PC-3 (cell line): ENCODE measurements around the gene PRKAR2B. TPM values are rescaled to one million over a fixed set of nuclear protein-coding genes. Genes with fewer than 3 reads are reported as not detected.

Experiments
- ATAC-seq: fragments of 200-7000 bp; cut with Tn5 transposase; 2 replicates; pipeline ENCODE4 v1.9.1; 2020; ENCODE audit warnings: mild to moderate bottlenecking, moderate library complexity
- BruUV-seq: library from RNA; stranded (reverse); fragments of 400-500 nt; replicated peaks from 2 replicates; lab custom pipeline; 2021; lab: Mats Ljungman, UMichigan
- CTCF ChIA-PET: fragments of 300-600 bp; sonication (Branson Sonifier 250); formaldehyde crosslinking; loops from one replicate; lab custom pipeline; 2022; ENCODE audit warnings: antibody characterized with exemption; lab: Charles Lee
- POLR2A ChIA-PET: fragments of 300-600 bp; sonication (Branson Sonifier 250); formaldehyde crosslinking; loops from one replicate; lab custom pipeline; 2022; ENCODE audit warnings: antibody characterized with exemption; ENCODE audit not compliant: unreplicated experiment; lab: Charles Lee
- DNase-seq: peaks from one replicate; pipeline ENCODE4 v3.0.0-alpha.2; 2015
- H2AFZ ChIP-seq: fragments of 300-600 bp; sonication (generic); 2 replicates; pipeline ENCODE4 v1.6.0; 2016; ENCODE audit warnings: antibody characterized with exemption, low read length
- H3F3A ChIP-seq: fragments of 300-600 bp; sonication (generic); one replicate; pipeline ENCODE4 v1.6.0; 2017; ENCODE audit warnings: antibody characterized with exemption, low read length, control low read depth, mild to moderate bottlenecking; ENCODE audit not compliant: unreplicated experiment
- H3K27ac ChIP-seq: fragments of 300-600 bp; sonication (generic); 2 replicates; pipeline ENCODE4 v1.5.1; 2016; ENCODE audit warnings: mild to moderate bottlenecking, low read length
- H3K27me3 ChIP-seq: fragments of 300-600 bp; sonication (generic); 2 replicates; pipeline ENCODE4 v1.6.1; 2016; ENCODE audit warnings: low read length, mixed read lengths
- H3K36me3 ChIP-seq: fragments of 300-600 bp; sonication (generic); 2 replicates; pipeline ENCODE4 v1.6.1; 2016; ENCODE audit warnings: low read depth, mixed run types, low read length, mixed read lengths
- H3K4me1 ChIP-seq: fragments of 300-600 bp; sonication (generic); 2 replicates; pipeline ENCODE4 v1.5.1; 2016; ENCODE audit warnings: low read length; ENCODE audit not compliant: insufficient read depth
- H3K4me2 ChIP-seq: fragments of 300-600 bp; sonication (generic); 2 replicates; pipeline ENCODE4 v1.6.0; 2016; ENCODE audit warnings: low read length
- H3K4me3 ChIP-seq: fragments of 300-600 bp; sonication (generic); 2 replicates; pipeline ENCODE4 v1.5.1; 2016; ENCODE audit warnings: mild to moderate bottlenecking, low read length, mixed read lengths
- H3K79me2 ChIP-seq: fragments of 300-600 bp; sonication (generic); 2 replicates; pipeline ENCODE4 v1.6.1; 2017; ENCODE audit warnings: low read length, mixed read lengths
- H3K9ac ChIP-seq: fragments of 300-600 bp; sonication (generic); 2 replicates; pipeline ENCODE4 v1.6.0; 2016; ENCODE audit warnings: mild to moderate bottlenecking, low read length
- H3K9me2 ChIP-seq: fragments of 300-600 bp; sonication (generic); replicated peaks from 2 replicates; pipeline ENCODE4 v1.6.1; 2016; ENCODE audit warnings: mixed run types, low read length, mixed read lengths
- H3K9me3 ChIP-seq: fragments of 300-600 bp; sonication (generic); 2 replicates; pipeline ENCODE4 v1.6.1; 2016; ENCODE audit warnings: low read length, mixed read lengths
- H4K20me1 ChIP-seq: fragments of 300-600 bp; sonication (generic); 2 replicates; pipeline ENCODE4 v1.6.1; 2016; ENCODE audit warnings: low read length, mixed read lengths
- EZH2 ChIP-seq: fragments of 300-600 bp; sonication (generic); IDR thresholded peaks from one replicate; pipeline ENCODE4 v1.6.1; 2017; ENCODE audit warnings: antibody characterized with exemption, mild to moderate bottlenecking, low read length; ENCODE audit not compliant: unreplicated experiment
- EZH2phosphoT487 ChIP-seq: fragments of 300-600 bp; sonication (generic); IDR thresholded peaks from 2 replicates; pipeline ENCODE4 v1.6.1; 2018; ENCODE audit warnings: mild to moderate bottlenecking, antibody characterized with exemption, low read length, borderline replicate concordance
- intact Hi-C: fragments of 100-400 bp; cut with micrococcal nuclease; formaldehyde crosslinking; loops from 2 replicates; pipeline ENCODE4 v1.9.0; 2023
- total RNA-seq: library from RNA; depleted of rRNA; stranded (reverse); fragments of >200 nt; gene quantifications from 2 replicates; pipeline ENCODE4 v1.2.3, GENCODE V29; 2014
- TF ChIP-seq, protein P1 (sequence below): fragments of 300-600 bp; sonication (generic); conservative IDR thresholded peaks from 2 replicates; pipeline ENCODE4 v1.5.1; 2017; ENCODE audit warnings: antibody characterized with exemption, low read depth, mild to moderate bottlenecking, low read length

PRKAR2B gene
- total RNA-seq, 1 experiment from 2014 or later: 0.29 TPM

GRCh38 chr7:107085180-107085579, 40.7 kb downstream of the PRKAR2B start:
- ChIA-PET CTCF (interaction anchor here (0.6 kb wide), 1 partner anchor 65 kb away, joined by 4 read pairs; no protein-coding TSS in a partner anchor), POLR2A (no interaction called here)
- Histone ChIP-seq H3K27me3 (peaks cover 35% of the 10 kb centered on the region), H3K9ac (no peak overlapping the region), H4K20me1 (no peaks in the 10 kb centered on the region), H3K4me2 (no peak overlapping the region), H2AFZ (no peak overlapping the region), H3K79me2 (no peaks in the 10 kb centered on the region), H3K27ac (no peak overlapping the region), H3K9me3 (no peaks in the 10 kb centered on the region), H3K4me1 (no peaks in the 10 kb centered on the region), H3K36me3 (no peaks in the 10 kb centered on the region), H3K9me2 (no peaks in the 10 kb centered on the region), H3F3A (no peaks in the 10 kb centered on the region), H3K4me3 (no peak overlapping the region)
- TF ChIP-seq EZH2phosphoT487 (no peak), EZH2 (no peak)
- TF ChIP-seq, protein P1, sequence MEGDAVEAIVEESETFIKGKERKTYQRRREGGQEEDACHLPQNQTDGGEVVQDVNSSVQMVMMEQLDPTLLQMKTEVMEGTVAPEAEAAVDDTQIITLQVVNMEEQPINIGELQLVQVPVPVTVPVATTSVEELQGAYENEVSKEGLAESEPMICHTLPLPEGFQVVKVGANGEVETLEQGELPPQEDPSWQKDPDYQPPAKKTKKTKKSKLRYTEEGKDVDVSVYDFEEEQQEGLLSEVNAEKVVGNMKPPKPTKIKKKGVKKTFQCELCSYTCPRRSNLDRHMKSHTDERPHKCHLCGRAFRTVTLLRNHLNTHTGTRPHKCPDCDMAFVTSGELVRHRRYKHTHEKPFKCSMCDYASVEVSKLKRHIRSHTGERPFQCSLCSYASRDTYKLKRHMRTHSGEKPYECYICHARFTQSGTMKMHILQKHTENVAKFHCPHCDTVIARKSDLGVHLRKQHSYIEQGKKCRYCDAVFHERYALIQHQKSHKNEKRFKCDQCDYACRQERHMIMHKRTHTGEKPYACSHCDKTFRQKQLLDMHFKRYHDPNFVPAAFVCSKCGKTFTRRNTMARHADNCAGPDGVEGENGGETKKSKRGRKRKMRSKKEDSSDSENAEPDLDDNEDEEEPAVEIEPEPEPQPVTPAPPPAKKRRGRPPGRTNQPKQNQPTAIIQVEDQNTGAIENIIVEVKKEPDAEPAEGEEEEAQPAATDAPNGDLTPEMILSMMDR: no peak
- intact Hi-C loops: no loop called here
- ATAC-seq: no peak
- DNase-seq: no peak
- BruUV-seq: no TSS peak

- no peak overlapping the region for H3K4me2 ChIP-seq
- no peaks in the 10 kb centered on the region for H3F3A ChIP-seq
- H3K27ac ChIP-seq: no peak overlapping the region
- ChIA-PET POLR2A (no interaction called here), CTCF (interaction anchor here (0.6 kb wide), 1 partner anchor 88 kb away, joined by 4 read pairs; no protein-coding TSS in a partner anchor)
- ATAC-seq: no peak
- H3K79me2 ChIP-seq: no peaks in the 10 kb centered on the region
- no peaks in the 10 kb centered on the region for H4K20me1 ChIP-seq
- H3K27me3 ChIP-seq: peaks cover 36% of the 10 kb centered on the region; the same call in 1 of the 2 replicates
- no peaks in the 10 kb centered on the region for H3K9me2 ChIP-seq
- no peaks in the 10 kb centered on the region for H3K4me1 ChIP-seq
- no TSS peak for BruUV-seq
- TF ChIP-seq EZH2: no peak
- TF ChIP-seq, protein P1: no peak
- no peak for TF ChIP-seq EZH2phosphoT487
- no peak overlapping the region for H2AFZ ChIP-seq
- no peak overlapping the region for H3K4me3 ChIP-seq
- no peaks in the 10 kb centered on the region for H3K36me3 ChIP-seq
- intact Hi-C loops: no loop called here
- DNase-seq: no peak
- no peaks in the 10 kb centered on the region for H3K9me3 ChIP-seq
- no peak overlapping the region for H3K9ac ChIP-seq
These were observed 45.1 kb downstream of the PRKAR2B start for GRCh38 chr7:107089627-107090026.

DNA sequence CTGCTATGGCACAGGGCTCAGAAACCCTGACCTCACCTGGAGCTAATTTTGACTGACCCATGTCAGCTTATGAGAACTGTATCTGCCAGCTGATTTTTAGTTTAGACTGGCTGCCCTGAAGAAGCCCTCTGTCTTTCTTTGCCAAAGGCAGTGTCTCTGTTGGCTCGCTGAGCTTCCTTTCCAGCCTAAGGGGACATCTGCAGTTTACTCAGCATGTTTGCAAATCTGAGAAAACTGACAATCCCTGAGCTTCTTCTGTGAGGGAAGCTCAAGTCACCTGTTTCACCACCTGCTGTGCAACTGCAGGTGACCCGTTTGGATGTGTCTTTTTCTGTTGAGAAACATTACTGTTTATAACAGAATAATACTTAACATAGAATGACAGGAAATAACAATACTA, 46.0 kb downstream of the PRKAR2B start:
- Histone ChIP-seq H3K27me3 (peaks cover 36% of the 10 kb centered on the region; the same call in 1 of the 2 replicates), H4K20me1 (no peaks in the 10 kb centered on the region), H3K27ac (no peak overlapping the region), H3K4me1 (no peaks in the 10 kb centered on the region), H3K9ac (no peak overlapping the region), H2AFZ (no peak overlapping the region), H3K4me3 (no peak overlapping the region), H3K4me2 (no peak overlapping the region), H3K79me2 (no peaks in the 10 kb centered on the region), H3F3A (no peaks in the 10 kb centered on the region), H3K36me3 (no peaks in the 10 kb centered on the region), H3K9me3 (no peaks in the 10 kb centered on the region), H3K9me2 (no peaks in the 10 kb centered on the region)
- no peak for ATAC-seq
- TF ChIP-seq EZH2 (no peak), EZH2phosphoT487 (no peak)
- TF ChIP-seq, protein P1: no peak
- ChIA-PET POLR2A (interaction anchor here (0.6 kb wide), 1 partner anchor 355 kb away, joined by 5 read pairs; no protein-coding TSS in a partner anchor), CTCF (interaction anchor here (0.6 kb wide), 1 partner anchor 89 kb away, joined by 4 read pairs; no protein-coding TSS in a partner anchor)
- no TSS peak for BruUV-seq
- intact Hi-C loops: no loop called here
- no peak for DNase-seq
